Endodermal cell (in vitro differentiated cells): ENCODE results near the gene ERH. TPM values are rescaled to one million over a fixed set of nuclear protein-coding genes. Genes with fewer than 3 reads are reported as not detected.
A peak's percentile ranks its signal among the peaks of the same experiment; 100 is the strongest.

Source experiments
- DNase-seq: peaks from one replicate; pipeline ENCODE4 v3.0.0-alpha.2; 2017
- H3K27ac ChIP-seq: 2 replicates; pipeline ENCODE4 v1.5.1; 2013; ENCODE audit warnings: mild to moderate bottlenecking, low read depth, low read length, moderate library complexity
- H3K27me3 ChIP-seq: 2 replicates; pipeline ENCODE4 v1.6.1; 2013; ENCODE audit warnings: mild to moderate bottlenecking, low read length, moderate library complexity; ENCODE audit not compliant: insufficient read depth, control insufficient read depth, poor library complexity, severe bottlenecking
- H3K36me3 ChIP-seq: 2 replicates; pipeline ENCODE4 v1.7.0; 2013; ENCODE audit warnings: mild to moderate bottlenecking, low read length, moderate library complexity; ENCODE audit not compliant: control insufficient read depth, insufficient read depth
- H3K4me1 ChIP-seq: one replicate; pipeline ENCODE4 v1.7.0; 2013; ENCODE audit warnings: low read length; ENCODE audit not compliant: control insufficient read depth, insufficient read depth
- H3K4me3 ChIP-seq: 2 replicates; pipeline ENCODE4 v1.5.1; 2013; ENCODE audit warnings: mild to moderate bottlenecking, low read length, moderate library complexity
- H3K9ac ChIP-seq: 2 replicates; pipeline ENCODE4 v1.6.1; 2013; ENCODE audit warnings: mild to moderate bottlenecking, low read length, moderate library complexity; ENCODE audit not compliant: poor library complexity, severe bottlenecking; ENCODE audit errors: extremely low read depth
- H3K9me3 ChIP-seq: 2 replicates; pipeline ENCODE4 v1.6.1; 2013; ENCODE audit warnings: mild to moderate bottlenecking, low read length, moderate library complexity; ENCODE audit not compliant: control insufficient read depth
- H3K27ac Mint-ChIP-seq: 2 replicates; pipeline ENCODE4 v1.8.0; 2020; ENCODE audit warnings: mixed read lengths
- H3K27me3 Mint-ChIP-seq: 2 replicates; pipeline ENCODE4 v1.8.0; 2021; ENCODE audit warnings: mild to moderate bottlenecking, mixed read lengths; ENCODE audit not compliant: insufficient read depth
- H3K36me3 Mint-ChIP-seq: 2 replicates; pipeline ENCODE4 v1.8.0; 2020; ENCODE audit warnings: low read depth, mixed read lengths
- H3K4me1 Mint-ChIP-seq: 2 replicates; pipeline ENCODE4 v1.8.0; 2020; ENCODE audit warnings: mixed read lengths
- H3K4me3 Mint-ChIP-seq: 2 replicates; pipeline ENCODE4 v1.8.0; 2020; ENCODE audit warnings: mild to moderate bottlenecking, moderate library complexity, mixed read lengths
- H3K9me3 Mint-ChIP-seq: 2 replicates; pipeline ENCODE4 v1.8.0; 2020; ENCODE audit warnings: mild to moderate bottlenecking, mixed read lengths
- WGBS, 2 experiments: methylation state at CpG; one replicate each; pipeline versions ENCODE4 v1.1.5 to v1.1.7; 2013; ENCODE audit warnings: missing lambda C conversion rate in 2 of 2, mixed read lengths in 1 of 2; ENCODE audit not compliant: insufficient coverage in 1 of 2, insufficient read length in 1 of 2; 5-methylcytosine and 5-hydroxymethylcytosine counted together
- total RNA-seq, 2 donors: library from RNA; stranded (reverse); fragmentation: NEBNext Ultra II Directional in 1 of 2; extraction: Animal tissue kit (Norgen Biotek cat#: 25700) in 1 of 2; gene quantifications; 2 replicates in 1 of 2; 3 replicates in 1 of 2; pipeline ENCODE4 v1.2.1, GENCODE V29; 2021
- TF ChIP-seq, protein P1 (sequence below): fragments of 200-600 bp; sonication (generic); conservative IDR thresholded peaks from 2 replicates; pipeline ENCODE4 v1.5.0; 2021; ENCODE audit warnings: antibody characterized with exemption, mild to moderate bottlenecking

The ERH gene
- total RNA-seq, 2 donors from 2014 or later: 325 to 340 TPM

DNA sequence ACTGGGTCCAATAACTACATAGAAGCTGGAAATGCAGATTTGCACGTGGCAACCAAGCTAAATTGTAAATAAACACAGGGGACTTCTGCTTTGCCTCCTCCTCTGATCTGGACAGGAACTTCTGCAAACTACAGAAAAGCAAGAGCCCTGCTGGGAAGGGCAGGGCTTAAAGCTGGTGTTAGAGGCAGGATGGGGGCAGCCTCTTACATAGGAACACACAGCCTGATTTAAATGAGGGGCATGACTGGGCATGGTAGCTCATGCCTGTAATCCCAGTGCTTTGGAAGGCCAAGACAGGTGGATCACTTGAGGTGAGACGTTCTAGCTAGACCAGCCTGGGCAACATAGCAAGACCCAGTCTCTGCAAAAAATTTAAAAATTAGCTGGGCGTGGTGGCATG is 46.7 kb downstream of the ERH start:
- Mint-ChIP-seq H3K9me3 (no peaks in the 10 kb centered on the region), H3K27me3 (peaks cover 8% of the 10 kb centered on the region), H3K4me1 (peaks cover 31% of the 10 kb centered on the region), H3K4me3 (no peak overlapping the region), H3K27ac (peak overlapping the region; percentile 13), H3K36me3 (no peaks in the 10 kb centered on the region)
- no peak overlapping the region for H3K9ac ChIP-seq
- TF ChIP-seq, protein P1, sequence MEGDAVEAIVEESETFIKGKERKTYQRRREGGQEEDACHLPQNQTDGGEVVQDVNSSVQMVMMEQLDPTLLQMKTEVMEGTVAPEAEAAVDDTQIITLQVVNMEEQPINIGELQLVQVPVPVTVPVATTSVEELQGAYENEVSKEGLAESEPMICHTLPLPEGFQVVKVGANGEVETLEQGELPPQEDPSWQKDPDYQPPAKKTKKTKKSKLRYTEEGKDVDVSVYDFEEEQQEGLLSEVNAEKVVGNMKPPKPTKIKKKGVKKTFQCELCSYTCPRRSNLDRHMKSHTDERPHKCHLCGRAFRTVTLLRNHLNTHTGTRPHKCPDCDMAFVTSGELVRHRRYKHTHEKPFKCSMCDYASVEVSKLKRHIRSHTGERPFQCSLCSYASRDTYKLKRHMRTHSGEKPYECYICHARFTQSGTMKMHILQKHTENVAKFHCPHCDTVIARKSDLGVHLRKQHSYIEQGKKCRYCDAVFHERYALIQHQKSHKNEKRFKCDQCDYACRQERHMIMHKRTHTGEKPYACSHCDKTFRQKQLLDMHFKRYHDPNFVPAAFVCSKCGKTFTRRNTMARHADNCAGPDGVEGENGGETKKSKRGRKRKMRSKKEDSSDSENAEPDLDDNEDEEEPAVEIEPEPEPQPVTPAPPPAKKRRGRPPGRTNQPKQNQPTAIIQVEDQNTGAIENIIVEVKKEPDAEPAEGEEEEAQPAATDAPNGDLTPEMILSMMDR: no peak
- no peaks in the 10 kb centered on the region for H3K36me3 ChIP-seq
- H3K9me3 ChIP-seq: no peaks in the 10 kb centered on the region
- no peak overlapping the region for H3K27ac ChIP-seq
- H3K4me1 ChIP-seq: peaks cover 17% of the 10 kb centered on the region
- no peak for DNase-seq
- WGBS, 2 experiments: 75 to 78% methylated on average over 3 of the region's 3 CpGs
- H3K4me3 ChIP-seq: no peak overlapping the region
- no peaks in the 10 kb centered on the region for H3K27me3 ChIP-seq

DNA sequence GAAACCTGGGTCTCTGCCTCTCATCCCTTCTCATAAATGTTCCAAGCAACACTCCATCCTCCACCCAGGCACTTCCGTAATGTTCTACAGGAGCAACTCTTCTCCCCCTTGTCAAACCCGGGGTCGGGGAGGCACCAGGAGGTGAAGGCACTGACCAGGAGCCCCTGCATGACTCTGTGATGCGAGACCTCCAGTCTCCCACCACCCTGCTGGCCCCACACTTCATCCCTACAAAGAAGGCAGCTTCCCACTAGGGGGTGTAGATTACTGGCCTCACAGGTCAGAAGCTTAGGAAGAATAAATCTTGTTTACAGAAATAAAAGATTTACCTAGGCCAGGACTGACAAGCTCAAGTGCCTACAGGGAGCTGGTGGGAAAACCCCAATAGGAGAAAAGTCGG is 47.2 kb downstream of the ERH start:
- Histone ChIP-seq H3K9ac (no peak overlapping the region), H3K36me3 (no peaks in the 10 kb centered on the region), H3K9me3 (no peaks in the 10 kb centered on the region), H3K4me1 (peaks cover 20% of the 10 kb centered on the region), H3K4me3 (no peak overlapping the region), H3K27ac (no peak overlapping the region), H3K27me3 (no peaks in the 10 kb centered on the region)
- Mint-ChIP-seq H3K4me1 (peaks cover 32% of the 10 kb centered on the region), H3K27me3 (peaks cover 8% of the 10 kb centered on the region), H3K9me3 (no peaks in the 10 kb centered on the region), H3K4me3 (no peak overlapping the region), H3K36me3 (no peaks in the 10 kb centered on the region), H3K27ac (peak overlapping the region; percentile 65)
- WGBS, 2 experiments: 80 to 87% methylated on average over 1 to 5 of the region's 5 CpGs
- TF ChIP-seq, protein P1: no peak
- peak; percentile 62 for DNase-seq

DNA sequence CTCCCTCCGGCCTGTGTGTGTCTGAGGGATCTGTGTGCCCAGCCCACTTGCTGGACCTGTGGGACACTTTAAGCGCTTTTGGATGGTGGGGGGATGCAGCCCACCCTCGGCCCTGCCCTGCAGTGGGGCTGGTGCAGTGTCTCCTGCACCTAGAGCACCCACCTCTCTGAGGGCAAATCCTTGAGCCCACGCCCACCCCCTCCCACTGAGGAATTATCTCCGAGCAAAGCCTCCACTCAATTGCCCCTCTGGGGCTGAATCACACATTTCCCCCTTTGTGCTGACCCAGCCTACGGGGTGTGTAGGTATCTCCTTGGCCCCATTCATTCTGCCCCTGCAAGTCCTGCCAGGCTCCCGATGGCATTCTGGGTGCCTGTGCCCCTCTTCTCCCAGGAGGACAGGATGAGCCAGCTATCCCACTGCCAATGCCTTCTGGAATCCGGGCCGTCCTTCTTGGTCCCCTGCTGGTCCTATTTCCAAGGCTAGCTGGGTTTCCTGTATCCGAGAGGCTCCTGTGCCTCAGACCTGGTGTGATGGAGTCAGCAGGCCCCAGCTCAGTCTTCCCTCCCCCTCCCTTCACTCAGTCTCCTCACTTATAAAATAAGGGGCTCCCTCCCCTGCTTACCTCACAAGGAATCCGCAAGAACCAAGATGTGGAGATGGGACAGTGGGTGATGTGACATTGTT is 48.9 kb downstream of the ERH start:
- no peak overlapping the region for H3K4me3 Mint-ChIP-seq
- WGBS, 2 experiments: 73 to 78% methylated on average over 8 to 11 of the region's 11 CpGs
- Histone ChIP-seq H3K27ac (no peak overlapping the region), H3K4me3 (no peak overlapping the region), H3K9ac (no peak overlapping the region), H3K4me1 (peaks cover 24% of the 10 kb centered on the region), H3K36me3 (no peaks in the 10 kb centered on the region), H3K9me3 (no peaks in the 10 kb centered on the region), H3K27me3 (no peaks in the 10 kb centered on the region)
- no peaks in the 10 kb centered on the region for H3K36me3 Mint-ChIP-seq
- TF ChIP-seq, protein P1: no peak
- peak; percentile 69 for DNase-seq
- H3K9me3 Mint-ChIP-seq: no peaks in the 10 kb centered on the region
- H3K27me3 Mint-ChIP-seq: peaks cover 8% of the 10 kb centered on the region
- no peak overlapping the region for H3K27ac Mint-ChIP-seq
- peaks cover 35% of the 10 kb centered on the region for H3K4me1 Mint-ChIP-seq
